Measurements from ENCODE around the gene PHACTR4. TPM values are rescaled to one million over a fixed set of nuclear protein-coding genes. Genes with fewer than 3 reads are reported as not detected.
A peak's percentile ranks its signal among the peaks of the same experiment; 100 is the strongest.
"Not testable (repeated sequence)": the region's sequence is repeated elsewhere in the genome, so short reads cannot be mapped to it uniquely, and the experiment has no call there.

The PHACTR4 gene
- 10 to 100 TPM; 15.9 to 39.1 (median 26.0) TPM for polyA plus RNA-seq
- long read RNA-seq, donor 1 = 0 reads
- long read RNA-seq, donor 2 = 0 reads
- long read RNA-seq, donor 3, partial matches to known transcripts = 0 of 4 reads
- long read RNA-seq, donor 3, other reads (novel, unspliced or antisense) = 0 of 4 reads
- long read RNA-seq, donor 4 = 0 reads
- long read RNA-seq, donor 5, partial matches to known transcripts = 0 of 1 reads
- long read RNA-seq, donor 5, other reads (novel, unspliced or antisense) = 0 of 1 reads
- long read RNA-seq, donor 6, partial matches to known transcripts = 0 of 3 reads
- long read RNA-seq, donor 6, other reads (novel, unspliced or antisense) = 0 of 3 reads
- long read RNA-seq, donor 7 = 0 reads
- long read RNA-seq, donor 8 = 0 reads
- long read RNA-seq, donor 9, partial matches to known transcripts = 0 of 1 reads
- long read RNA-seq, donor 9, other reads (novel, unspliced or antisense) = 0 of 1 reads
- long read RNA-seq, donor 10, full-length matches to known transcripts = 3 of 3 reads
- long read RNA-seq, donor 10, partial matches to known transcripts = 0 of 3 reads
- long read RNA-seq, donor 10, other reads (novel, unspliced or antisense) = 0 of 3 reads

- Histone ChIP-seq H3K27me3 (ENCODE audit: control insufficient read depth in 3 of 3, insufficient read depth in 3 of 3, low read length in 3 of 3) (no peaks in the 10 kb centered on the region), H3K36me3 (ENCODE audit: control insufficient read depth in 3 of 3, insufficient read depth in 2 of 3, low read depth in 1 of 3, low read length in 3 of 3) (peaks cover 0 to 3% (median 0%) of the 10 kb centered on the region in 3 donors), H3K4me3 (ENCODE audit: low read depth in 1 of 3, low read length in 3 of 3) (peak within 1 kb of the TSS; percentile 85 to 93 (median 90)), H3K4me1 (ENCODE audit: control insufficient read depth in 3 of 3, insufficient read depth in 2 of 3, low read depth in 1 of 3, low read length in 2 of 3) (peaks cover 4 to 16% (median 6%) of the 10 kb centered on the region in 3 donors), H3K9me3 (ENCODE audit: control insufficient read depth in 2 of 2, insufficient read depth in 1 of 2, low read depth in 1 of 2, low read length in 1 of 2) (no peaks in the 10 kb centered on the region), H3K27ac (ENCODE audit: low read depth in 1 of 3, low read length in 2 of 3) (peak within 1 kb of the TSS; percentile 97 to 99 (median 98))
- FAIRE-seq (no peak), DNase-seq (peak; percentile 95 to 96)
- 0 to 1% (median 0%) methylated on average over 43 to 61 of the region's 61 CpGs for WGBS, 3 donors
Measured at GRCh38 chr1:28369371-28370238, at the start of gene PHACTR4. Gene PHACTR4, plus strand, starts transcription at chr1:28369740. Its CDS starts 37,708 bp downstream, at chr1:28407448.

DNA sequence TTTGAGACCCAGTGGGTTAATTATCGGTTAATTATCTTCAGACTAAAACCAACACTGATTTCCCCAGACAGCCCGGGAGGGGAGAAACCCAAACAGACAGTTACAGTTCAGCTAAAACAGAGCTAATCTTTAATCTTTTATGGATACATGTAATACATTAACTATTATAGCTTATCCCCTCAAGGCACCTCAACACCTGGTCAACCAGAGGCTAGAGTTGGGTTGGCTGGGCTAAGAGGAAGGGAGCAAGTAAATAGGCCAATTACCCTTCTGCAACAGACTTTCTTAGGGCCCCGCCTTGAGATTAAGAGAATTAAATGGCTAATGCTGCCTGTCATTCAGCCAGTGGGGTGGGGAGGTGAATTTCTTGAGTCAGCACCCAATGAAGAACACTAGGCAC, 47.3 kb upstream of the PHACTR4 start:
- no peaks in the 10 kb centered on the region for H3K27me3 ChIP-seq (ENCODE audit: control insufficient read depth in 3 of 3, insufficient read depth in 3 of 3, low read length in 3 of 3)
- no peaks in the 10 kb centered on the region for H3K36me3 ChIP-seq (ENCODE audit: control insufficient read depth in 3 of 3, insufficient read depth in 2 of 3, low read depth in 1 of 3, low read length in 3 of 3)
- peaks cover 0 to 44% (median 0%) of the 10 kb centered on the region in 3 donors for H3K4me1 ChIP-seq (ENCODE audit: control insufficient read depth in 3 of 3, insufficient read depth in 2 of 3, low read depth in 1 of 3, low read length in 2 of 3)
- WGBS, 3 donors = 13 to 61% (median 34%) methylated on average over 3 of the region's 3 CpGs
- FAIRE-seq = peak; percentile 62
- DNase-seq = peak; percentile 92 to 99
- H3K27ac ChIP-seq (ENCODE audit: low read depth in 1 of 3, low read length in 2 of 3) = peak overlapping the region in 1 of 3 donors; percentile 86
- H3K4me3 ChIP-seq (ENCODE audit: low read depth in 1 of 3, low read length in 3 of 3) = no peak overlapping the region
- H3K9me3 ChIP-seq (ENCODE audit: control insufficient read depth in 2 of 2, insufficient read depth in 1 of 2, low read depth in 1 of 2, low read length in 1 of 2) = no peaks in the 10 kb centered on the region

DNA sequence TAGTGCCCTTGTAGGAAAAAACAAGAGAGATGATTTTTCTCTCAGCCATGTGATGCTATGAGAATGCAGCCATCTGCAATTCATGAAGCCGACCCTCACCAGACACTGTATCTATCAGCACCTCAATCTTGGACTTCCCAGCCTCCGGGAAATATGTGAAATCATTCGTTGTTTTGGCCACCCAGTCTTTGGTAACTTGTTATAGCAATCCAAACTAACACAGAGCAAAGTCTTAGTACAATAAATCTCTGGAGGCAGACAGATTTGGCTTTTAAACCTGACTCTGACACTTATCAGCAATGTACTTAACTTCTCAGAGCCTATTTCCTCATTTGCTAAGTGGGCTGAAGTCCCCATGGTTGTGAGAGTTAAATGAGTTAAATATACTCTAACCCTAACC, 45.8 kb upstream of the PHACTR4 start:
- FAIRE-seq = no peak
- Histone ChIP-seq H3K36me3 (ENCODE audit: control insufficient read depth in 3 of 3, insufficient read depth in 2 of 3, low read depth in 1 of 3, low read length in 3 of 3) (no peaks in the 10 kb centered on the region), H3K27me3 (ENCODE audit: control insufficient read depth in 3 of 3, insufficient read depth in 3 of 3, low read length in 3 of 3) (no peaks in the 10 kb centered on the region), H3K4me3 (ENCODE audit: low read depth in 1 of 3, low read length in 3 of 3) (no peak overlapping the region), H3K4me1 (ENCODE audit: control insufficient read depth in 3 of 3, insufficient read depth in 2 of 3, low read depth in 1 of 3, low read length in 2 of 3) (peaks cover 0 to 50% (median 3%) of the 10 kb centered on the region in 3 donors), H3K27ac (ENCODE audit: low read depth in 1 of 3, low read length in 2 of 3) (peak overlapping the region; percentile 80 to 86 (median 83)), H3K9me3 (ENCODE audit: control insufficient read depth in 2 of 2, insufficient read depth in 1 of 2, low read depth in 1 of 2, low read length in 1 of 2) (peaks cover 0 to 4% of the 10 kb centered on the region in 2 donors)
- peak; percentile 78 to 86 for DNase-seq
- whole genome bisulfite sequencing, 3 donors = 13 to 25% (median 16%) methylated on average over 3 of the region's 3 CpGs

DNA sequence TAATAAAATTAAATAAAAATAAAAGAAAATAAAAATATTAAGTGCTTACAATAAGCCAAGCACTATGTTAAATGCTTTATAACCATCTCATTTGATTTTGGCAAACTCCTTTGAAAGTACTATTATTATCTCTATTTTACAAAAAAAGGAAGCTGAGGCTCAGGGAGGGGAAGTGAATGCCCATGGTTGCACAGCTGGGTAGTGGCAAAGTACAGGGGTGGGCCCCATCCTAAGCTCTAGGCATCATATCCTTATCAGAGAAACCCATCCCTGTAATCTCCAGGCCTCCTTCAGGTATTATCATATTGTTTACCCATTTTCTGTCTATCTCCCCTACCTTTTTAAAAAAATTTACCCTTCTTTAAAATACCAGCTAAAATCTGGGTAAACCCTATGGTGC, 43.0 kb upstream of the PHACTR4 start:
- no peak for FAIRE-seq
- H3K27me3 ChIP-seq (ENCODE audit: control insufficient read depth in 3 of 3, insufficient read depth in 3 of 3, low read length in 3 of 3) = no peaks in the 10 kb centered on the region
- H3K4me1 ChIP-seq (ENCODE audit: control insufficient read depth in 3 of 3, insufficient read depth in 2 of 3, low read depth in 1 of 3, low read length in 2 of 3) = peaks cover 3 to 53% (median 4%) of the 10 kb centered on the region in 3 donors
- no peak overlapping the region for H3K4me3 ChIP-seq (ENCODE audit: low read depth in 1 of 3, low read length in 3 of 3)
- no peak for DNase-seq
- peak overlapping the region in 2 of 3 donors; percentile 89 to 91 for H3K27ac ChIP-seq (ENCODE audit: low read depth in 1 of 3, low read length in 2 of 3)
- H3K9me3 ChIP-seq (ENCODE audit: control insufficient read depth in 2 of 2, insufficient read depth in 1 of 2, low read depth in 1 of 2, low read length in 1 of 2) = peaks cover 0 to 4% of the 10 kb centered on the region in 2 donors
- H3K36me3 ChIP-seq (ENCODE audit: control insufficient read depth in 3 of 3, insufficient read depth in 2 of 3, low read depth in 1 of 3, low read length in 3 of 3) = peaks cover 0 to 4% (median 0%) of the 10 kb centered on the region in 3 donors

- Histone ChIP-seq H3K27ac (ENCODE audit: low read depth in 1 of 3, low read length in 2 of 3) (peak overlapping the region; percentile 81 to 91 (median 89)), H3K4me1 (ENCODE audit: control insufficient read depth in 3 of 3, insufficient read depth in 2 of 3, low read depth in 1 of 3, low read length in 2 of 3) (peaks cover 3 to 48% (median 4%) of the 10 kb centered on the region in 3 donors)
Measured at GRCh38 chr1:28326984-28327383, 42.6 kb upstream of the PHACTR4 start.

GRCh38 chr1:28327431-28327830, 42.1 kb upstream of the PHACTR4 start:
- FAIRE-seq; H3K4me3 ChIP-seq (ENCODE audit: low read depth in 1 of 3, low read length in 3 of 3); H3K9me3 ChIP-seq (ENCODE audit: control insufficient read depth in 2 of 2, insufficient read depth in 1 of 2, low read depth in 1 of 2, low read length in 1 of 2); H3K27me3 ChIP-seq (ENCODE audit: control insufficient read depth in 3 of 3, insufficient read depth in 3 of 3, low read length in 3 of 3): not testable (repeated sequence)
- peak overlapping the region; percentile 81 to 91 (median 89) for H3K27ac ChIP-seq (ENCODE audit: low read depth in 1 of 3, low read length in 2 of 3)
- H3K4me1 ChIP-seq (ENCODE audit: control insufficient read depth in 3 of 3, insufficient read depth in 2 of 3, low read depth in 1 of 3, low read length in 2 of 3) = peaks cover 3 to 47% (median 4%) of the 10 kb centered on the region in 3 donors
- H3K36me3 ChIP-seq (ENCODE audit: control insufficient read depth in 3 of 3, insufficient read depth in 2 of 3, low read depth in 1 of 3, low read length in 3 of 3) = peaks cover 3 to 12% (median 4%) of the 10 kb centered on the region in 3 donors
- WGBS, 3 donors = 19 to 50% (median 48%) methylated on average over 11 of the region's 11 CpGs
- DNase-seq = peak; percentile 55 to 79

More at GRCh38 chr1:28326984-28327383, 42.6 kb upstream of the PHACTR4 start:
- Histone ChIP-seq H3K4me3 (ENCODE audit: low read depth in 1 of 3, low read length in 3 of 3) (no peak overlapping the region), H3K36me3 (ENCODE audit: control insufficient read depth in 3 of 3, insufficient read depth in 2 of 3, low read depth in 1 of 3, low read length in 3 of 3) (peaks cover 0 to 9% (median 1%) of the 10 kb centered on the region in 3 donors), H3K27me3 (ENCODE audit: control insufficient read depth in 3 of 3, insufficient read depth in 3 of 3, low read length in 3 of 3) (no peaks in the 10 kb centered on the region), H3K9me3 (ENCODE audit: control insufficient read depth in 2 of 2, insufficient read depth in 1 of 2, low read depth in 1 of 2, low read length in 1 of 2) (peaks cover 0 to 4% of the 10 kb centered on the region in 2 donors)
- FAIRE-seq (no peak), DNase-seq (peak; percentile 54 to 68)
- 40 to 68% (median 50%) methylated on average over 3 of the region's 3 CpGs for WGBS, 3 donors

DNA sequence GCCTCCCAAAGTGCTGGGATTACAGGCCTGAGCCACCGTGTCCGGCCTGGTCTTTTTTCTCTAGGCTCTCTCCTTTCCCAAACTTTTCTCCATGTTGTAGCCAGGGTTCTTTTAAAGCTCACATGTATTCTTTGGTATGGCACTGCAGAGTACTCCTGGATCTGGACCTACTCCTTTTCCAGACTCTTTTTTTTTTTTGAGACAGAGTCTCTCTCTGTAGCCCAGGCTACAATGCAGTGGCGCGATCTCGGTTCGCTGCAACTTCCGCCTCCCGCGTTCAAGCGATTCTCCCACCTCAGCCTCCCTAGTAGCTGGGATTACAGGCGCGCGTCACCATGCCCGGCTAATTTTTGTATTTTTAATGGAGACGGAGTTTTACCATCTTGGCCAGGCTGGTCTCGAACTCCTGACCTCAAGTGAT, 41.3 kb upstream of the PHACTR4 start:
- Histone ChIP-seq H3K27ac (ENCODE audit: low read depth in 1 of 3, low read length in 2 of 3) (peak overlapping the region; percentile 68 to 91 (median 87)), H3K36me3 (ENCODE audit: control insufficient read depth in 3 of 3, insufficient read depth in 2 of 3, low read depth in 1 of 3, low read length in 3 of 3) (peaks cover 5 to 12% (median 6%) of the 10 kb centered on the region in 3 donors), H3K4me3 (ENCODE audit: low read depth in 1 of 3, low read length in 3 of 3) (peak overlapping the region in 2 of 3 donors; percentile 70 to 74), H3K4me1 (ENCODE audit: control insufficient read depth in 3 of 3, insufficient read depth in 2 of 3, low read depth in 1 of 3, low read length in 2 of 3) (peaks cover 3 to 43% (median 4%) of the 10 kb centered on the region in 3 donors), H3K9me3 (ENCODE audit: control insufficient read depth in 2 of 2, insufficient read depth in 1 of 2, low read depth in 1 of 2, low read length in 1 of 2) (peaks cover 0 to 4% of the 10 kb centered on the region in 2 donors), H3K27me3 (ENCODE audit: control insufficient read depth in 3 of 3, insufficient read depth in 3 of 3, low read length in 3 of 3) (no peaks in the 10 kb centered on the region)
- 58 to 76% (median 73%) methylated on average over 16 of the region's 16 CpGs for WGBS, 3 donors
- DNase-seq (peak in 1 of 2 donors; percentile 16), FAIRE-seq (no peak)

Data from small intestine (tissue), 16 donors.